ENCODE measurements around the gene TMEM126B. TPM values are rescaled to one million over a fixed set of nuclear protein-coding genes. Genes with fewer than 3 reads are reported as not detected.

The TMEM126B gene
- total and polyA plus RNA-seq, 10 of the 15 experiments (the other 5 are each of a cell fraction or from before 2014, with no cell fraction given): 36.9 to 117 (median 70.3) TPM

- no peaks in the 10 kb centered on the region for H3K9me3 ChIP-seq (replicated peaks; ENCODE audit: control insufficient read depth, insufficient read depth, low read length)
- CTCF ChIA-PET: interaction anchor here (0.9 to 4.2 kb wide), 7 partner anchors 10 to 207 kb away, joined by 4 to 21 read pairs (median 7); partner anchors contain the start of genes CCDC83, CREBZF, DLG2 and TMEM126B
- peaks cover 18% of the 10 kb centered on the region for H3K79me2 ChIP-seq (ENCODE audit: control insufficient read depth, insufficient read depth, low read length)
- H3K9ac ChIP-seq (ENCODE audit: control insufficient read depth, insufficient read depth, low read length): peak within 1 kb of the TSS; percentile 70
- RAD21 ChIA-PET (ENCODE audit: unreplicated experiment): interaction anchor here (0.6 to 2.9 kb wide), 12 partner anchors 11 to 867 kb away, joined by 3 to 26 read pairs (median 4); partner anchors contain the start of genes CCDC83, CREBZF, DLG2 and TMEM126B
- WGBS (ENCODE audit: insufficient coverage, insufficient replicate concordance, low lambda C conversion rate, missing lambda C conversion rate): 1% methylated on average over 33 of the region's 33 CpGs
- peak within 1 kb of the TSS; percentile 94 for H3K4me2 ChIP-seq (ENCODE audit: control insufficient read depth, insufficient read depth)
- peak within 1 kb of the TSS; percentile 99 for H2AFZ ChIP-seq (ENCODE audit: control insufficient read depth, low read depth, low read length)
- peak within 1 kb of the TSS; percentile 85 for H3K27ac ChIP-seq (ENCODE audit: control insufficient read depth, insufficient read depth)
- no peaks in the 10 kb centered on the region for H4K20me1 ChIP-seq (ENCODE audit: control insufficient read depth, insufficient read depth)
- no peaks in the 10 kb centered on the region for H3K27me3 ChIP-seq (replicated peaks in 1 of 2; ENCODE audit: control insufficient read depth in 2 of 2, insufficient read depth in 2 of 2, low read length in 1 of 2)
- peak; percentile 64 for DNase-seq (ENCODE audit: low read depth, low spot score)
- no TSS peak for BruUV-seq (replicated peaks)
- H3K4me3 ChIP-seq: peak within 1 kb of the TSS; percentile 77
- POLR2A ChIA-PET: interaction anchor here (0.5 to 3.8 kb wide), 6 partner anchors 11 to 432 kb away, joined by 3 to 43 read pairs (median 10); partner anchors contain the start of genes CREBZF, DLG2 and TMEM126B
- H3K4me1 ChIP-seq (ENCODE audit: control insufficient read depth, insufficient read depth, low read length): no peaks in the 10 kb centered on the region; the same call in 1 of the 2 replicates
- no peaks in the 10 kb centered on the region; a peak in 1 of 4 replicates for H3K36me3 ChIP-seq (ENCODE audit: control insufficient read depth in 2 of 2, insufficient read depth in 2 of 2, low read length in 1 of 2)
- intact Hi-C loops (cut with micrococcal nuclease; ENCODE audit: unreplicated experiment): loop anchor here (2.0 kb wide), 1 partner anchor 17 kb away; the partner anchor contains the start of gene CREBZF
- peak; percentile 99 for ATAC-seq
- SMC1A ChIA-PET (ENCODE audit: uncharacterized antibody, unreplicated experiment): interaction anchor here (0.8 to 4.7 kb wide), 9 partner anchors 9 to 132 kb away, joined by 3 to 66 read pairs (median 3); partner anchors contain the start of genes CREBZF, DLG2 and TMEM126B
- in situ Hi-C loops (cut with MboI): no loop called here
- FAIRE-seq: peak; percentile 95
- TF ChIP-seq RB1 (IDR thresholded peaks at IDR 0.05; ENCODE audit: borderline replicate concordance) (0 out of 2 replicates have a peak, but pooled peaks have one; percentile 42), STAT3 (IDR thresholded peaks at IDR 0.05; ENCODE audit: low read depth, low read length) (no peak), GATAD2B (conservative IDR thresholded peaks at IDR 0.05; ENCODE audit: low read depth) (peak; percentile 27; the same call in 1 of the 2 replicates), CBX5 (IDR thresholded peaks at IDR 0.05; ENCODE audit: low read depth) (peak; percentile 57; the same call in 1 of the 2 replicates), ZNF384 (IDR thresholded peaks at IDR 0.05; ENCODE audit: borderline replicate concordance, low read depth, low read length) (no peak), NFYB (IDR thresholded peaks at IDR 0.05; ENCODE audit: insufficient read depth, low read depth, low read length) (peak; percentile 78), MLLT1 (IDR thresholded peaks at IDR 0.05) (peak; percentile 81), POLR2AphosphoS2 (IDR thresholded peaks at IDR 0.05; ENCODE audit: low read depth, low read length) (peak; percentile 60; the same call in 1 of the 2 replicates), SP1 (IDR thresholded peaks at IDR 0.05; ENCODE audit: low read depth, low read length) (peak; percentile 71), FOXK2 (IDR thresholded peaks at IDR 0.05) (no peak)
- TF ChIP-seq, protein P1, sequence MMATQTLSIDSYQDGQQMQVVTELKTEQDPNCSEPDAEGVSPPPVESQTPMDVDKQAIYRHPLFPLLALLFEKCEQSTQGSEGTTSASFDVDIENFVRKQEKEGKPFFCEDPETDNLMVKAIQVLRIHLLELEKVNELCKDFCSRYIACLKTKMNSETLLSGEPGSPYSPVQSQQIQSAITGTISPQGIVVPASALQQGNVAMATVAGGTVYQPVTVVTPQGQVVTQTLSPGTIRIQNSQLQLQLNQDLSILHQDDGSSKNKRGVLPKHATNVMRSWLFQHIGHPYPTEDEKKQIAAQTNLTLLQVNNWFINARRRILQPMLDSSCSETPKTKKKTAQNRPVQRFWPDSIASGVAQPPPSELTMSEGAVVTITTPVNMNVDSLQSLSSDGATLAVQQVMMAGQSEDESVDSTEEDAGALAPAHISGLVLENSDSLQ (IDR thresholded peaks at IDR 0.05): peak; percentile 13; the same call in 1 of the 2 replicates
- TF ChIP-seq, protein P2, sequence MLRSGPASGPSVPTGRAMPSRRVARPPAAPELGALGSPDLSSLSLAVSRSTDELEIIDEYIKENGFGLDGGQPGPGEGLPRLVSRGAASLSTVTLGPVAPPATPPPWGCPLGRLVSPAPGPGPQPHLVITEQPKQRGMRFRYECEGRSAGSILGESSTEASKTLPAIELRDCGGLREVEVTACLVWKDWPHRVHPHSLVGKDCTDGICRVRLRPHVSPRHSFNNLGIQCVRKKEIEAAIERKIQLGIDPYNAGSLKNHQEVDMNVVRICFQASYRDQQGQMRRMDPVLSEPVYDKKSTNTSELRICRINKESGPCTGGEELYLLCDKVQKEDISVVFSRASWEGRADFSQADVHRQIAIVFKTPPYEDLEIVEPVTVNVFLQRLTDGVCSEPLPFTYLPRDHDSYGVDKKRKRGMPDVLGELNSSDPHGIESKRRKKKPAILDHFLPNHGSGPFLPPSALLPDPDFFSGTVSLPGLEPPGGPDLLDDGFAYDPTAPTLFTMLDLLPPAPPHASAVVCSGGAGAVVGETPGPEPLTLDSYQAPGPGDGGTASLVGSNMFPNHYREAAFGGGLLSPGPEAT (IDR thresholded peaks at IDR 0.05; ENCODE audit: low read depth): peak; percentile 99
Measured at GRCh38 chr11:85647604-85648299, 19.4 kb downstream of the TMEM126B start, which contains the start of gene TMEM126A. Gene TMEM126A (plus strand): TSS chr11:85647967. CDS start chr11:85650256, 2,289 bp downstream.

All from GM12878 (cell line).